GM10266 (cell line): ENCODE measurements around the gene NR1I2.

Experiments used
- DNase-seq: peaks from one replicate; pipeline ENCODE4 v3.0.0; 2012; ENCODE audit errors: extremely low spot score
- CTCF ChIP-seq: IDR thresholded peaks from 2 replicates; pipeline ENCODE4 v1.5.1; 2012; ENCODE audit warnings: mild to moderate bottlenecking, low read depth; ENCODE audit not compliant: control insufficient read depth, insufficient read depth; ENCODE audit errors: missing control alignments

NR1I2 gene

GRCh38 chr3:119859728-119860127 is 77.8 kb downstream of the NR1I2 start:
- TF ChIP-seq CTCF, result no peak
- no peak for DNase-seq

DNA sequence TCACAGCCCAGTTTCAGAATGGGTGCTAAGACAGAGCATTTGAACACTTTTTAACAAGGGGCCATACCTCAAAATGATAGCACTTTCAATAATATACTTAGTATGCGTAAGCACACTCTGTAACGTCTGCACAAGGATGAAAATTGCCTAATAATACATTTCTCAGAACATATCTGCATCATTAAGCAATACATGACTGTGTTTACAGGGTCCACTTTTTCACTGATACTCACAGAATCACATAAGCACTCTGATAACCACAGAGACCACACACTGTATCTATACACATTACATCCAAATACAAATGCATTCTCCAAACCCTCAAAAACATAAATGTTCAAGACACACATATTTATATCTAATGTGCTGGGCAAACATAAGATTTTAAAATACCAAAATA is 79.8 kb downstream of the NR1I2 start:
- DNase-seq, result no peak
- TF ChIP-seq CTCF, result no peak

GRCh38 chr3:119862616-119863015 is 80.7 kb downstream of the NR1I2 start:
- no peak for TF ChIP-seq CTCF
- DNase-seq, result no peak

DNA sequence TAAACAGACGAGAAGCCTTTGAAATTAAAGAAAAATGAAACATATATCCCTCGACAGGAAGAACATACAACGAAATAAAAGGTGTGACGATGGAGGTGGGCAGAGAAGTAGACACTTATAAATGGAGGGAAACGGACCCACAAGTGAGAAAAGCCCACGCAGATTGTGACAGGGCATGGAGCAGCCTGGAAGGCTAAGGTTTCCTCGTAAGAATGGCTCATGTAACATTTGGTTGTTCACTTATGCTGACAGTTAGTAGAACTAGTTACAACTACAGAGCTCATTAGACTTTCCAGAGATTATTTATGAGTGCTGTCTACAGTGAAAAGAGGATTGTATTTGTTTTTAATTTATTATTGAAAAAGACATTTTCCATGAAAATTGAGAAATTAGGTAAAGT is 82.6 kb downstream of the NR1I2 start:
- no peak for DNase-seq
- TF ChIP-seq CTCF, result no peak
